GM18508 (cell line): Measurements from ENCODE around the gene SNX10.
"Not testable (repeated sequence)": the region's sequence is repeated elsewhere in the genome, so short reads cannot be mapped to it uniquely, and the experiment has no call there.

Experiments
- ATAC-seq: cut with Tn5 transposase; IDR thresholded peaks from one replicate; pipeline ENCODE4 v1.9.1; 2021; ENCODE audit warnings: moderate number of reproducible peaks; ENCODE audit not compliant: insufficient read depth, unreplicated experiment

The SNX10 gene, protein sequence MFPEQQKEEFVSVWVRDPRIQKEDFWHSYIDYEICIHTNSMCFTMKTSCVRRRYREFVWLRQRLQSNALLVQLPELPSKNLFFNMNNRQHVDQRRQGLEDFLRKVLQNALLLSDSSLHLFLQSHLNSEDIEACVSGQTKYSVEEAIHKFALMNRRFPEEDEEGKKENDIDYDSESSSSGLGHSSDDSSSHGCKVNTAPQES

DNA sequence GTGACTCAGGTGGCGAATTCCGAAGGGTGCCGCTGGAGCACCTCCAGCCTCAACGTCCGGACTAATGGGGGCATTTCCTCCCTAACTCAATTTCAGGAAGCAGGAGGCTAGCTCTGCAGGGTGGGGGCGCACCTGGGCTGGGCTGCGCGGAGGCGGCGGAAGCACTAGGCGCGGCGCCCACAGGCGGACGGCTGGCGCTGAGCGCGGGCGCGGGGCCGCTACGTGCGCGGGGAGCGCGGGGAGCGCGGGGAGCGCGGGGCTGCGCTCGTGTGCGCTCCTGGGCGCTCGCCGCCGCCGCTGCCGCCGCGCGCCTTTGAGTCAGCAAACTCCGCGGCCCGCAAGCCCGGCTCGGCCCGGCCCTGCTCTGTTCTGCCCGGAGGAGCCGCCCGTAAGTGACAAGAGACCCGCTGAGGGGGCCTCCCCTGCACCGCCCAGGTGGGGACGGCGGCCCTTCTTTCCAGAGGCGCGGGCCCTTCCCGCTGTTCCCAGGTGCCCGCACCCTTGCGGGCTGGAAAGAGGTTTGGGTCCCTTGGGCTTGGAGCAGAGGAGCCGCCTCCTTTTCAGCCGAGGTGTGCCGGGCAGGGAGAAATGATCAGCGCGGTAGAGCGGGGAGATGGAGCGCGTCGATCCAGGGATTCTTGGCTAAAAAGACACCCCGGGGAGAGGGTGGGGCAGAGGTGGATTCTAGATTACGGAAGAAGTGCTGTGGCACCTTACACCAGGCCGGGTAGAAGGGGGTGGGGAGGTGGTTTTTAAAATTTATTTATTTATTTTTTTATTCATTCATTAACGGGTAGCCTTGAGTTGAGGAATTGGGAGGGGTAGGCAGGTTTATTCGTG is at the start of gene SNX10:
TSS of gene SNX10 (plus strand) at position 164 of the 840 bp plus-strand sequence. CDS start 54,581 bp downstream, outside the sequence.
- no peak for ATAC-seq

DNA sequence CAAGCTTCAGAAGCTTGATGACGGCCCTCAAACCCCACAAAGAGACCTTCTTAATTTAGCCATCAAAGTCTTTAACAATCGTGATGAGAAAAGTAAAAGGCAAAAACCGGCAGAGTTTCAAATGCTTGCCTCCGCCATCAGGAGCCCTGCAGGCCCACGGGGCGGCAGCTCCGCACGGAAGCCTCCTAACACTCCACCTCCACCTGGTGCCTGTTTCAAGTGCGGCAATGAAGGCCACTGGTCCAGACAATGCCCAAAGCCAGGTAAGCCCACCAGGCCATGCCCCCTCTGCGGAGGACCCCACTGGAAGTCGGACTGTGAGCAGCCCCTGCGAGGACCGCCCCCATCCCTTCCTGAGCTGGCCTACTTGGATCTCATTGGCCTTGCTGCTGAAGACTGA is 46.5 kb upstream of the SNX10 start:
- ATAC-seq = no peak

DNA sequence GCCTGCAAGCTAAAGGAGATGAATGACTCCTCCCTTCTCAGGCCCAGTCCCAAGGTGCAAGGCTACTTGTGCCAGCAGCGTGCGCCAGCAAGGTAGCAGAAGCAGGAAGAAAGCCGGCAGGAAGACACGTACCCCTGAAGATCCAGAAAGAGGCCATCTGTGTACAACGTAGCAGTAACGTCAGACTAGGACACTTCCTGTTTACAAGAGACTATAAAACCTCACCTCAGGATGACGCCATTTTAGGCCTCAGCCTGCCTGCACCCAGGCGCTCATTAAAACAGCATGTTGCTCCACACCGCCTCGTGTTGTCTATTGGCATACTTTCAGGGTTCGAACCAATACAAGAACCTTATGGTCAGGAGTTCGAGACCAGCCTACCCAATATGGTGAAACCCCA is 41.4 kb upstream of the SNX10 start:
- ATAC-seq = no peak

DNA sequence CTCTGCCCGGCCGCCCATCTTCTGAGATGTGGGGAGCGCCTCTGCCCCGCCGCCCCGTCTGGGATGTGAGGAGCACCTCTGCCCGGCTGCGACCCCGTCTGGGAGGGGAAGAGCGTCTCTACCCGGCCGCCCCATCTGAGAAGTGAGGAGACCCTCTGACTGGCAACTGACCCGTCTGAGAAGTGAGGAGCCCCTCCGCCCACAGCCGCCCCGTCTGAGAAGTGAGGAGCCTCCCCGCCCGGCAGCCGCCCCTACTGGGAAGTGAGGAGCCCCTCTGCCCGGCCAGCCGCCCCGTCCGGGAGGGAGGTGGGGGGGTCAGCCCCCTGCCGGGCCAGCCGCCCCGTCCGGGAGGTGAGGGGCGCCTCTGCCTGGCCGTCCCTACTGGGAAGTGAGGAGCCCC is 29.8 kb upstream of the SNX10 start:
- not testable (repeated sequence) for ATAC-seq

DNA sequence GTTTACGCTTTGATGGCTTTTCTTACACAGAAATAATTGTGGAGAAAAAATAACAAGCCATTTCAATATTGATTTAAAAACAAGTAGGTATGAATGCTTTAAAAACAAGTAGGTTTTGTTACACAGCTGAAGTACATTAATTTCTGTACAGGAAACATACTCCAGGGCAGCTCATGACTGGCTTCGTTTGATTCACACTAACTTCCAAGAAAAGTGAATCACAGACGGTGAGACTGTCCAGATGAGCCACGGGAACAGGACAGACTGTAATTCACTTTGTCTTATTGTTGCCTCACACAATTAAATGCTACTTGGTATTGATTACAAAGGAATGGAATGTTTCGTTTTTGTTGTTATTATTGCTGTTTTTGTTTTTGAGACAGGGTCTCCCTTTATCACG is 26.6 kb upstream of the SNX10 start:
- ATAC-seq = no peak

DNA sequence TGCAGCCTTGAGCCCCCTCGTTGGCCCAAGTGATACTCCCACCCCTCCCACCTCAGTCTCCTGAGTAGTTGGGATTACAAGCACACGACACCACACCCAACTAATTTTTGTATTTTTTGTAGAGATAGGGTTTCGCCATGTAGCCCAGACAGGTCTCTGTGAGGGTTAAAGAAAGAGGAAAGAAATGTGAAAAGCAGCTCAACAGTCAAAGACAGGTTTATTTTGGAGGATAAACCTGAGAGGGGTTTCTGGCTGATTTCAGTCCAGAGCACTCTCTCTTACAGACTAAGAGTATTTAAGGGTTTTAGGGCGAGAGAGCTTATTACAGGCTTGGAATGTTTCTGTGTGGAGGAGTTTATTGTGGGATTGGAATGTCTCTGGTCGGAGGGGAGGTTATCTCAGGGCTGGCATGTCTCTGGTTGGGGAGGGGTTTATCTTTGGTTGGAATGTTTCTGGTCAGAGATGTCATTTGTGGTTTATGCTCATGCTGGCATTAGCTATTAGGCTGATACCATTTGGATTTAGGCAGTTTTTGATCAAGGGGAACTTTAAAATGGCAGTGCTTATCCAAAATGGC is 26.1 kb upstream of the SNX10 start:
- ATAC-seq = no peak

DNA sequence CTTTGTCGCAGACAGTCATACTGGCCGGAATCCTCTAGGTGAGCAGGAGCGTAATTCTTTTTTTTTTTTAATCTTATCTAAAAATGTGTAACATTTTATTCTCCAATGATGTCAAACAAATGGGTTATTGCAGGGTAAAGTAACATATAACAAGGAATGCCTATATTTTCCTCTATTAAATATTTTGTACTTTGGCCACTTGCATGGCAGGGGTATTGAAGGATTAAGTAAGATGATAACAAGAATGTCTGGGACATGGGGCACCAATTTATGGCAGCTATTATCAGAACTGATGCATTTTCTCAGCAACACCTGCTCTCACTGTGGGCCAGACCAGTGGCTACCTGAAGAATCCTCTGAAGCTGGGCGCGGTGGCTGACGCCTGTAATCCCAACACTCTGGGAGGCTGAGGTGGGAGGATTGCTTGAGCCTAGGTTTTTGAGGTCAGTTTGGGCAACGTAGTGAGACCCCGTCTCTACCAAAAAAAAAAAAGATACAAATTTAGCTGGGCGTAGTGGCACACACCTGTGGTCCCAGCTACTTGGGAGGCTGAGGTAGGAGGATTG is 24.0 kb upstream of the SNX10 start:
- no peak for ATAC-seq

DNA sequence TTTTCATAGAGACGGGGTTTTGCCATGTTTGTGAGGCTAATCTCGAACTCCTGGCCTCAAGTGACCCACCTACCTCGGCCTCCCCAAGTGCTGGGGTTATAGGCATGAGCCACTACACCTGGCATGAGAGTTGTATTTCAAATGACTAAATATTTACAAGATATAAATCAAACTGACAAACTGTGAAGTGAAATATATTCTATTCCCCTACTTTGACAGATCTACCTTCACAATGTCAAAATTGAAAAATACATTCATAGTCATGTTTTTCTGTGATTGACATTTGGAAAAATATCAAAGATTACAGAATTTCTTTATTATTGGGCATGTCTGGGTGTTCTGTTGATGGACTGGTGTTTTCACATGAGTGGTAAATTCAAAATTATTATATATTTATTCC is 16.4 kb upstream of the SNX10 start:
- ATAC-seq = no peak

DNA sequence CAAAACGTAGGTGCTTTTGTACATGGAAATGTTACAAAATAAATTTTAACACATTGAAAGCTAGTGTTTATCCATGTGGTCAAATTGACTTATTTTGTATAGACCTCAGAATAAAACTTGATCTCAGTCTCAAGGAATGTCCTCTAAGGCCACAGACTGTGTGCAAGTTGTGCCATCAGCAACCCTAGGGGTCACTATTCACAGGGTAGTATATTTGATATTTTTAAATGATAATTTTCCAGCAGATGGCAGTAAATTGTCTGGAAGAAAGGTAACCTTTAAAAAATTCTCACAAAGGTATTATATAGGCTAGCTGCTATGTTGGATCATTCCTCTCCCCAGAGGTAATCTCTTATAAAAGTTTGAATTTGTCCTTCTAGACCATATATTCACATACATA is 12.9 kb upstream of the SNX10 start:
- ATAC-seq = no peak

DNA sequence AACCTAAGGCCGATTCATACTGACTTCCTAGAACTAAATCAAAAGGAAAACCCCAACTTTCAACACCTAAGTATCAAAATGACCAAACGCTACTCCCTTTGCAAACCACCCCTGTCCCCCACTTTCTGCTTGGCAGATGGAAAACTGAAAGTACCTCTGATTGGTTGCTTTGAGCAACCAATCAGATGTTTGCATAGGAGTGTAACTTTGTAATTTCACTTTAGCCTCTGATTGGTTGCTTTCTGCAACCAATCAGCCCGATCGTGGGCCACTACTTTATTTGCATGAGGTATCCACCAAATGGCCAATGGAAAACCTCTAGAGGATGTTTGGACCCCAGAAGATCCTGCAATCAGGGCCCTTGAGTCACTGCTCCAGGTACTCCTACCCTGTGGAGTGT is 12.3 kb upstream of the SNX10 start:
- no peak for ATAC-seq

DNA sequence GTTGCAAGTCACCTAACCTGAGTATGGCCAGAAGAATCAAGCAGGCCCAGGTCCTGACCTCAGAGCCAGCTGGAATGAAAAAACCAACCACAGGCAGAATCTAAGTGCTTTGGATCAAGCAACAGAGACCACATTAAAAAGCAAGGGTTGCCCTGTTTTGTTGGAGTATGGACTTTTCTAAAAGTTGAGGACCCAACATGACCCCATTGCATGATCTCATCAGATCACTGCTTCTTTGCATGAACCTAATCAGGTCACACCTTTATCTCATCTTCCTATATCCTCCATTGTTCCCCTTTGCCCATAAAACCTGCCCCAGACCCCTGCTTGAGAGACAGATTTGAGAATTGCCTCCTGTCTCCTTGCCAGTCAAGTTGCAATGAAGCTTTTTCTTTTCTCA is 11.6 kb upstream of the SNX10 start:
- ATAC-seq = no peak

DNA sequence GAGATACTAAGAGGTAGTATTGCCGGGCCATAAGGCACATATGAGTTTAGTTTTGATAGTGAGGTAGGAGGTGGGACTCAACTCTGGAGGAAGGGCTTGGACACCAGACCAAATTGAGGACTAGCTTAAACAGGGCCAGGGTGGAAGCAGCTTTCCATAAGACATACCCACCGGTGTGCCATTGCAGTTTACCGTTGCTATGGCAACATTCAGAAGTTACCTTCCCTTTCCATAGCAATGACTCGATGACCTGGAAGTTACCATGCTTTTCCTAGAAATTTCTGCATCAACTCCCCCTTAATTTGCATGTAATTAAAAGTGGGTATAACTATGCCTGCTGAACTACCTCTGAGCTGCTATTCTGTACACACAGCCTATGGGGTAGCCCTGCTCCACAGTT is 10.9 kb upstream of the SNX10 start:
- no peak for ATAC-seq

DNA sequence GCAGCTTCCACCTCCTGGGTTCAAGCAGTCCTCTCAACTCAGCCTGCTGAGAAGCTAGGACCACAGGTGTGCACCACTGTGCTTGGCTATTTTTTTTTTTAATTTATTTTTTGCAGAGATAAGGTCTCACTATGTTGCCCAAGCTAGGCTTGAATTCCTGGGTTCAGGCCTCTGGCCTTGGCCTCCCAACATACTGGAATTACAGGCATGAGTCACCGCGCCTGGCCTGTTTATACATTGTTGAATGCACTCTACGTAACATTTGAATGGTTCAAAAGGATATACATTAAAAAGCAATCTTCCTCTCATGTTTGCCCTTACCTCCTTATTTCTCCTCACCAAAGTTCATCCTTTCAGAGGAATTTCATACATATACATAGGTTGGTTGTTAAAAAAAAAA is 7.2 kb upstream of the SNX10 start:
- ATAC-seq = no peak

DNA sequence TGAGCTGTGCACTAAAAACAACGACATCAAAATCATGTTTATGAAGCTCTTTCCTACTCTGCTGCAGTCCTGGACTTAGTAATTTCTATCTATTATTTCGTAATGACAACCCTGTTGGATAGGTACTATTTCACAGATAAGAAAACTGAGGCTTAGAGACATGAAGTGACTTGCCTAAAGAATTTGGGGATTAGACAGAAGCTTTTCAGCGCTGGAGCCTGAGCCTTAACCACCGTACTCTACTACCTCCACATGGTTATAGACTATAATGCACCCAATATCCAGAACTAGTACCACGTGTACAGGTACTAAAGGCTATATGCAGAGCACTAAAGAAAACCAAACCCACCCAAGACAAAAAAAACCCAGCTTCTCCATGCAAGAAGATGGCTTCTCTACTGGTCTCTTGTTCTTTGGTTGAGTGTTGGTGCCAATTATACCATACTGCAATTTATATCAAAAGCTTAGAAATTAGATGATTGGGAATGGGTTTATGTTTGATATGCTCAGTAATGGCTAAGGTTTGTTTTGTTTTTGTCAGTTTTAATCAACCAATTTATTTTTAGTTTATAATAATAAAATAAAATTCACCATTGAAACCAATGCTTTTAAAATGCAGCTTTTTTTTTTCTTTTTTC is 6.5 kb upstream of the SNX10 start:
- no peak for ATAC-seq

DNA sequence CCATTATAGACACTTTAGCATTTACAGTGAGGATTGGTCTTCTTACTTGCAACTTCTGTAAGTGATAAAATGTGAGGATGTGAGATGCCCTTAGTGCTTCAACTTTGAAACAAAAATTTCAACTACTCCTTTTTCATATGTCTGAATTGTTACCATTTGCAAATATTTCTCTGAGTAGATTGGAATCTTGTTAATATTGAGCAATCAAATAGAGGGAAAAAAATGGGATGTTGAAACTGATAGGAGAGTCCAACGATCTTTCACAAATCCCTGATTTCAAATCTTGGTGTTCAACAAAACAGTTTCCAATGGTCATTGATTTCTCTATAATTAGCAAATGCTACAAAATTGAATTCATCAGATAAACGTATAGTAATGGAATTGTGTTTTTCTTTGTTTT is 5.5 kb upstream of the SNX10 start:
- ATAC-seq = no peak

DNA sequence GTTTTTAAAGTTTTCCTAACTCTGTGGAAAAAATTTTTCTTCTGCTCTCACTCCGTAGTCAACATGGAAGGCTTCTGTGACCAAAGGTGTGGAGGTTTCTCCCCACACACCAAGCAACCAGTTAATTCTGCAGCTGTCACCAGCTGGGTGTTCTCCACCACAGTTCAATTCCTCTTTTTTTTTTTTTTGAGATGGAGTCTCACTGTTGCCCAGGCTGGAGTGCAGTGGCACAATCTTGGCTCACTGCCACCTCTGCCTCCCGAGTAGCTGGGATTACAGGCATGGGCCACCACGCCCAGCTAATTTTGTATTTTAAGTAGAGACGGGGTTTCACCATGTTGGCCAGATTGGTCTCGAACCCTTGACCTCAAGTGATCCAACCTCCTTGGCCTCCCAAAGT is 3.5 kb upstream of the SNX10 start:
- not testable (repeated sequence) for ATAC-seq

DNA sequence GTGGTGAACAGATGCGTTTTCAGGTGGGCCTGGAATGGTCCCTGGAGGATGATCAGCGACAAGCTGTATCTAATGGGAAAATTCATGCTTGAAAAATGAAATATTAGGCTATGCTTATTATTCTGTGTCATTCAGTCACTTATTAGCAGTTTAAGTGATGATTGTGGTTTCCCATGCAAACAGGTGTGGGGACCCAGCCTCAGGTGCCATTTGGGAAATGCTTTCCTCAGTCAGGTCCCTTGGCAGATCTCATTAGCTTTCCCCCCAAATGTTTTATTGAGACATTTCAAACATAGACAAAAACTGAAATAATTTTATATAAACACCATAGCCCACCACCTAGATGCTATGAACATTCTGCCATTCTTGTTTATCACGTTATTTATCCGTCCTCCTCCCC is 411 bp upstream of the SNX10 start:
- no peak for ATAC-seq

DNA sequence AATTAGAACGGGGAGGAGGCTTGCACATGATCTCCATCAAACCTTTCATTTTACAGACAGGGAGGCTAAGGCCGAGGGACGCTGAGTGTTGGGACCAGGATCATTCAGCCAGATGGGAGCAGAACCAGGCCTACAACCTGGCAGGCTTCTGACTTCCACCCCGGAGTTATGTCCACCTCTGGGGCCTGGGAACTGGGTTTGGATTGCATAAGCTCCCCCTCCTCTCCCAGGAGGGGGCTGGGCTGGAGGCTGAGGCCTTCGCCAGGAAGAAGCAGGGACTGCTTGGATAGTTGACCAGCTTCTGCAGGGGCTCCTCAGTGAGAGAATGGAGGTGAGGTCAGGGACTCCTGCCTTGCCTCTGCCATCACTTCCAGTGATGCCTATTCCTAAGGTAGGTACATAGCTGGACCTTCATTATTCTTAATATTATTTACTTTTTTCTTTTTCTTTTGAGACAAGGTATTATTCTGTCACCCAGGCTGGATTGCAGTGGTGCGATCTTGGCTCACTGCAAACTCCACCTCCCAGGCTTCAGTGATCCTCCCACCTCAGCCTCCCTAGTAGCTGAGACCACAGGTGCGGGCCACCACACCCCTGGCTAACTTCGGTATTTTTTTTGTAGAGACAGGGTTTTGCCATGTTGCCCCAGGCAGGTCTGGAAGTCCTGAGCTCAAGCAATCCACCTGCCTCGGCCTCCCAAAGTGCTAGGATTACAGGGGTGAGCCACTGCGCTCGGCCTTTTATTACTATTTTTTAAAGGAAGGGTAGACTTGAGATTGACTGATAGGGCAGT is 1.3 kb downstream of the SNX10 start:
- ATAC-seq = no peak

DNA sequence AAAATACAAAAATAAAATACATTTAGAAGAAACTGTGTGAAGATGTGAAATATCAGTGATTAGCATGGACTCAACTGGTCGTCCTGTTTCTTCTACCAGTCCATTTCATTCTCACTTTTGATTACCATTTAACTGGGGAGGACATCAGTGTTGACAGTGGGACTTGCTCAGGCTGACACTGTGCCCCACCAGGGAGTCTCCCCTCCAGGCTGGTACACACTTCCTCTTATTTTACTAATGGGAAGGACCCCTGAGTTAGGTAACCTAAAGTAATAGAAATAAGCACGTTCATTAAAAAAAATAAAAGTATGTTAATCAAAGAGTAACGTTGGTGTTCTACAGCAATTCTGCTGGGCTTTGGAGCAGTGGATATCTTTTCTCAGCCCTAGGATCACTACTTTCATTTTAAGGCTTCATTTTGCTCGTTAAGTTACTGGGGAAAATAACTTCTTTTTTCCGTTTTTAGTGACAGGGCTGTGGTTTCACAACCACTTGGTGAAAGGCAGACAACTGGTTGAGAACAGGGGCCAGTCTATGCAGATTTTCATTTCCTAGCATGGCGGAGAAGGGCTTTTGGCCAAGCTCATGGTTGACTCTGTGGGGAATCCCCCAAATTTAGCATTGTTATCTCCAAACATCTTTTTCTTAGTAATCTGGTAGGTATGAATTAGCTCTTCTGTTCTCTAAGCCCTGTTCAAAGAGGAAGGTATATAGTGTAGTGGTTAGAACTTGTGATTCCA is 2.1 kb downstream of the SNX10 start:
- no peak for ATAC-seq
